Upper lobe of right lung (tissue), 1 donor: ENCODE results near the gene CALML4. TPM values are rescaled to one million over a fixed set of nuclear protein-coding genes. Genes with fewer than 3 reads are reported as not detected.

Experiments used
- ATAC-seq: fragments of 200-7000 bp; cut with Tn5 transposase; one replicate; pipeline ENCODE4 v1.9.1; 2020; ENCODE audit warnings: mild to moderate bottlenecking, moderate library complexity
- DNase-seq: peaks from one replicate; pipeline ENCODE4 v3.0.0-alpha.2; 2020
- H3K27ac ChIP-seq: fragments of 200-600 bp; one replicate; pipeline ENCODE4 v1.8.0; 2022
- H3K27me3 ChIP-seq: fragments of 200-600 bp; one replicate; pipeline ENCODE4 v1.8.0; 2022; ENCODE audit warnings: mild to moderate bottlenecking
- H3K36me3 ChIP-seq: fragments of 200-600 bp; one replicate; pipeline ENCODE4 v1.8.0; 2022
- H3K4me1 ChIP-seq: fragments of 200-600 bp; one replicate; pipeline ENCODE4 v1.8.0; 2022
- H3K4me3 ChIP-seq: fragments of 200-600 bp; one replicate; pipeline ENCODE4 v1.8.0; 2022; ENCODE audit warnings: mild to moderate bottlenecking
- H3K9me3 ChIP-seq: fragments of 200-600 bp; one replicate; pipeline ENCODE4 v1.8.0; 2022
- CTCF ChIP-seq: fragments of 200-600 bp; IDR thresholded peaks from one replicate; pipeline ENCODE4 v1.8.0; 2022; ENCODE audit warnings: antibody characterized with exemption
- intact Hi-C: fragments of 100-400 bp; cut with DNase I; formaldehyde crosslinking; loops from one replicate; pipeline ENCODE4 v1.11.0; 2022
- total RNA-seq: library from RNA; stranded (reverse); fragmentation: NEBNext Ultra II Directional; extraction: Animal tissue kit (Norgen Biotek cat#: 25700); gene quantifications from one replicate; pipeline ENCODE4 v1.2.1, GENCODE V29; 2021
- donor health status: DM: no; HTN: yes; CAD: no; lungs with severe emphysema.

CALML4 gene
- total RNA-seq, 1 donor from 2014 or later = 4.5 TPM

GRCh38 chr15:68154923-68155559 is 50.1 kb downstream of the CALML4 start:
- DNase-seq = no peak
- peak; percentile 76 for TF ChIP-seq CTCF
- H3K4me3 ChIP-seq = no peak overlapping the region
- intact Hi-C loops = loop anchor here (5.0 kb wide), 1 partner anchor 293 kb away; no protein-coding TSS in a partner anchor
- peak; percentile 77 for ATAC-seq
- H3K27ac ChIP-seq = no peak overlapping the region
- no peaks in the 10 kb centered on the region for H3K4me1 ChIP-seq
- no peaks in the 10 kb centered on the region for H3K27me3 ChIP-seq
- H3K9me3 ChIP-seq = no peaks in the 10 kb centered on the region
- peaks cover 37% of the 10 kb centered on the region for H3K36me3 ChIP-seq

- no peak for ATAC-seq
- H3K4me3 ChIP-seq = no peak overlapping the region
- intact Hi-C loops = no loop called here
- no peaks in the 10 kb centered on the region for H3K27me3 ChIP-seq
- DNase-seq = no peak
- H3K27ac ChIP-seq = no peak overlapping the region
- H3K36me3 ChIP-seq = peaks cover 33% of the 10 kb centered on the region
- no peaks in the 10 kb centered on the region for H3K9me3 ChIP-seq
- H3K4me1 ChIP-seq = no peaks in the 10 kb centered on the region
- no peak for TF ChIP-seq CTCF
These were observed 52.8 kb downstream of the CALML4 start for GRCh38 chr15:68152342-68152741.

- intact Hi-C loops = no loop called here
- peaks cover 40% of the 10 kb centered on the region for H3K36me3 ChIP-seq
- TF ChIP-seq CTCF = no peak
- no peak for DNase-seq
- no peaks in the 10 kb centered on the region for H3K9me3 ChIP-seq
- H3K4me1 ChIP-seq = no peaks in the 10 kb centered on the region
- H3K27me3 ChIP-seq = no peaks in the 10 kb centered on the region
- H3K27ac ChIP-seq = no peak overlapping the region
- no peak for ATAC-seq
- H3K4me3 ChIP-seq = no peak overlapping the region
These were observed 53.9 kb downstream of the CALML4 start for GRCh38 chr15:68151277-68151676.

GRCh38 chr15:68150187-68150586 is 54.9 kb downstream of the CALML4 start:
- H3K36me3 ChIP-seq = peaks cover 42% of the 10 kb centered on the region
- intact Hi-C loops = no loop called here
- H3K4me3 ChIP-seq = no peak overlapping the region
- no peaks in the 10 kb centered on the region for H3K9me3 ChIP-seq
- no peak overlapping the region for H3K27ac ChIP-seq
- no peaks in the 10 kb centered on the region for H3K4me1 ChIP-seq
- DNase-seq (no peak), ATAC-seq (no peak)
- H3K27me3 ChIP-seq = no peaks in the 10 kb centered on the region
- TF ChIP-seq CTCF = no peak

- Histone ChIP-seq H3K27ac (no peak overlapping the region), H3K4me3 (no peak overlapping the region)
- intact Hi-C loops = no loop called here
These were observed 56.1 kb downstream of the CALML4 start for GRCh38 chr15:68149059-68149458.

More at GRCh38 chr15:68149059-68149458, 56.1 kb downstream of the CALML4 start:
- DNase-seq = no peak
- TF ChIP-seq CTCF = no peak
- H3K36me3 ChIP-seq = peaks cover 38% of the 10 kb centered on the region
- H3K27me3 ChIP-seq = no peaks in the 10 kb centered on the region
- no peak for ATAC-seq
- H3K4me1 ChIP-seq = no peaks in the 10 kb centered on the region
- no peaks in the 10 kb centered on the region for H3K9me3 ChIP-seq
